Measurements from ENCODE around the gene SULT1C4.

The SULT1C4 gene

DNA sequence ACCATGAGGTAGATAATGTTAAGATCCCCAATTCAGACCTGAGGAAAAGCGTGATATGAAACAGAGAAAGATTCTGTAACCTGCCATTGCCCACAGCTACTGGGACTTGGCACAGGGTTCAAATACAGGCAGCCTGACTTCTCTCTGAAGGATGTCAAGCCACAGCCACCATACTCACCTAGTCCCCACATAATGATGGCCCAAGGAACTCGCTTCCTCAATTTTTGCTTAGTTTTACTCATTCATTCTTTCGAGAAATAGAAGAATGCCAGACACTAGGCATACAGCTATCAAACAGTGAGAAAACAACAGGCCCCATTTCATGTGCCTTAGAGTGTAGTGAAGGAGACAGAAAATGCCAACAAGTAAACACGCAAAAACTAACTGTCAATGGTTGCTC lies 980 bp upstream of the SULT1C4 start:
- TF ChIP-seq ZFX (IDR thresholded peaks at IDR 0.05; ENCODE audit: borderline replicate concordance) = no peak
- TF ChIP-seq, protein P1, sequence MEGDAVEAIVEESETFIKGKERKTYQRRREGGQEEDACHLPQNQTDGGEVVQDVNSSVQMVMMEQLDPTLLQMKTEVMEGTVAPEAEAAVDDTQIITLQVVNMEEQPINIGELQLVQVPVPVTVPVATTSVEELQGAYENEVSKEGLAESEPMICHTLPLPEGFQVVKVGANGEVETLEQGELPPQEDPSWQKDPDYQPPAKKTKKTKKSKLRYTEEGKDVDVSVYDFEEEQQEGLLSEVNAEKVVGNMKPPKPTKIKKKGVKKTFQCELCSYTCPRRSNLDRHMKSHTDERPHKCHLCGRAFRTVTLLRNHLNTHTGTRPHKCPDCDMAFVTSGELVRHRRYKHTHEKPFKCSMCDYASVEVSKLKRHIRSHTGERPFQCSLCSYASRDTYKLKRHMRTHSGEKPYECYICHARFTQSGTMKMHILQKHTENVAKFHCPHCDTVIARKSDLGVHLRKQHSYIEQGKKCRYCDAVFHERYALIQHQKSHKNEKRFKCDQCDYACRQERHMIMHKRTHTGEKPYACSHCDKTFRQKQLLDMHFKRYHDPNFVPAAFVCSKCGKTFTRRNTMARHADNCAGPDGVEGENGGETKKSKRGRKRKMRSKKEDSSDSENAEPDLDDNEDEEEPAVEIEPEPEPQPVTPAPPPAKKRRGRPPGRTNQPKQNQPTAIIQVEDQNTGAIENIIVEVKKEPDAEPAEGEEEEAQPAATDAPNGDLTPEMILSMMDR (IDR thresholded peaks at IDR 0.05) = no peak
- H3K27ac ChIP-seq = no peak overlapping the region

DNA sequence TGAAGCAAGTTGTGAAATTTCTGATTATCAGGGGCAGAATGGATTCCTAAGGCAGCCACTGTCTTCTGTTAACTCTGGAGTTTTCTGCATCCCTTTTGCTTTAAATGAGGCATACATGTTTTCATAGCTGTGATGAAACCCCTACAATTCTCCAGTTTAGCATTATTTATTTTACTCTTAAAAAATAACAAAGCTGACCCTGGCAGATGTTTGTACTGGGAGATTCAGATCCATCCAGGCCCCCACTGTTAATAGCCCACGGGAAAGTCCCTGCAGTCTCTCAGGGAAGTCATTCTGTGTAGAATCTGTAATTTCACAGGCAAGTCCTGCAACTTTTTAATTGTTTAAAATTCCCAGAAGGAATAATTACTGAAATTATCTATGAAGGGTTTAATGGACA lies 353 bp upstream of the SULT1C4 start:
- TF ChIP-seq ZFX (IDR thresholded peaks at IDR 0.05; ENCODE audit: borderline replicate concordance) = no peak
- TF ChIP-seq, protein P1 (IDR thresholded peaks at IDR 0.05) = no peak
- H3K27ac ChIP-seq = no peak overlapping the region

DNA sequence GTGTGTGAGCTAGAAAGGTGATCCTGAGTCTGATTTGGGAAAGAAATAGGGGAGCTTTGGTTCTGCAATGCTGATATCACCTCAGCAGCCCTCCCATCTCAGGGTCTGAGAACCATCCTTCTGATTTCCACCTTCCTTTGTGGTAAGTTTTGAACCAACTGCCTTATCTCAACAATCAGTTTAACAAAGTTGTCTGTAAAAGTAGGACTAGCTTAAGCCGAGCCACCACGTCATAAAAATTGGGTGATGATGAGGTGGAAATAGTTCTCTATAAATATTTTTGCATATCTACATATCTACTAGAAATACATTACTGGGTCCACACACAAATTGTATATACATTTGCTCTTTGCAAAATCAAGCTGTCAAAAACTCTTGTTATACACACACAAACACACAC lies 1.1 kb downstream of the SULT1C4 start:
- TF ChIP-seq, protein P1 (IDR thresholded peaks at IDR 0.05) = no peak
- no peak for TF ChIP-seq ZFX (IDR thresholded peaks at IDR 0.05; ENCODE audit: borderline replicate concordance)
- no peak overlapping the region for H3K27ac ChIP-seq

DNA sequence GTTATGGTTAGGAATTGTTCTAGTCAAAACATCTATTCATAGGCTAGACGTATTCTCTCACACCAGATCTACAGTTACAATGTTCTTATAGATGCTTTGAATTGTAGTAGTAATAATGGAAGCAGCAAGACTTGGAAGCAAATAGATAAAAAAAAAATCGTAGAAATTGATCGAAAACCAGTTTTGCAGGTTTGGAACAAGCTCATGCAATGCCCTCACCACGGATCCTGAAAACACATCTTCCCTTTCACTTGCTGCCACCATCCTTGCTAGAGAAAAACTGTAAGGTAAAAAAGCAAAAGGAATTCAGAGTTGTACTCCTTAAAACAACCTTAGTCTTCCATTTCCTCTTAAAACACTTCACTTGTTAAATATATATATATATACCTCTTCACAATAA lies 4.4 kb downstream of the SULT1C4 start:
- TF ChIP-seq ZFX (IDR thresholded peaks at IDR 0.05; ENCODE audit: borderline replicate concordance) = no peak
- TF ChIP-seq, protein P1 (IDR thresholded peaks at IDR 0.05) = no peak
- no peak overlapping the region for H3K27ac ChIP-seq

DNA sequence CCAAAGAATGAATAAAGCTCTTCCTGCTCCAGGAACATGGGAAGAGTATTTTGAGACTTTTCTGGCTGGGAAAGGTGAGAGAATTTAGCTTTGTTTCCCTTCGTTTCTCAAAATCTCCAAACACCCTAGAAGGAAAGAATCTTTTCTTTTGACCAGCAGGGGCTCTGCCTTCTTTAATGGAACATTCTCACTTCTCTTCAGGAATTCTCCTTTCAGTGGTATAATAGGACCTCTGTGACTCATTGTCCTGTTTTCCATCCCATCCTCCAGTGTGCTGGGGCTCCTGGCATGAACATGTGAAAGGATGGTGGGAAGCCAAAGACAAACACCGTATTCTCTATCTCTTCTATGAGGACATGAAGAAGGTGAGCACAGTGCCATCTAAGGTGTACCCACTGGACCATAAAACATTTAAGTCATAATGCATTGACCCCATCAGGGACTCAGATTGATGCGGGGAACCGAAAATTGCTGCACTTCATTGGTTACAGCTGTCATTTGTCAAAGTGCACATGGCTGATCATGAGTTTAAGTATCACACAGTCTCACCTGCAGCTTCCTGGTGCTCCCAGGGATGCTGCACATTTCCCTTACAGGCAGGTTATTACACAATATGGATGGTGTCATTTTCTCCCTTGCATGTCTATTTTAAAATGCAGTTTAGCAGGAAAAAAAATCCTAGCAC lies 5.5 kb downstream of the SULT1C4 start:
- H3K27ac ChIP-seq = no peak overlapping the region
- TF ChIP-seq, protein P1 (IDR thresholded peaks at IDR 0.05) = no peak
- TF ChIP-seq ZFX (IDR thresholded peaks at IDR 0.05; ENCODE audit: borderline replicate concordance) = no peak

DNA sequence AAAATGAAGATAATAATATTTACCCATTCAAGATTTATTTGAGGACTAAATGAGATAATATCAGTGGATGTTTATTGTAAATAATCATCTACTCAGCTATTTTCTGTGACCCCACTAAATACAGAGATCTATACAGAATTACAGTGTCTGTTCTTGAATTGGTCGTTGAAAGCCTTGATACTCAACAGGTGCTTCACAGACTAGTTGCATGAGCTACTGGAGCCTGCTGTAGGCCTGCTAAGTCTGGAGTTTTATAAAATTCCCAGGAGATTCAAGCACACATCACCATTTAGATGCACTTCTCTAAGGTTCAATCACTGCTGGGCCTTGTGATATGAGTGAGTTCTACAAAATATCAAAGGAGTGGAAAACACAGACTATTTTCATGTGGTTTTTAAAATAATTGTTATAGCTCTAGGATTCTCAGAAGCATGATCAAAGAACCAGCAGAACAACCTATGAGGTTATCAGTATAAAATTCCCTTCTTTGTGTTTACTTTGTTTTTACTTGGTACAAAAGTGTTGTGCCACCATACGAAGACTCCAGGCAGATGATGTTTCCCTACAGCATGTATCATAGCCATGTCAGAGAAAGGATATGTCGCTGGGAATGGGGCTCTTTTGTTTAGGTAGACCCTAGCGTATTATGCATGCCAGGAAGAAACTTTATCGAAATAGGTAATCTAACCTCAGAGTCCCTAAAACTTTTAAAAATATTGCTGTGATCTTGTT lies 7.1 kb downstream of the SULT1C4 start:
- H3K27ac ChIP-seq = no peak overlapping the region
- TF ChIP-seq, protein P1 (IDR thresholded peaks at IDR 0.05) = no peak
- TF ChIP-seq ZFX (IDR thresholded peaks at IDR 0.05; ENCODE audit: borderline replicate concordance) = no peak

DNA sequence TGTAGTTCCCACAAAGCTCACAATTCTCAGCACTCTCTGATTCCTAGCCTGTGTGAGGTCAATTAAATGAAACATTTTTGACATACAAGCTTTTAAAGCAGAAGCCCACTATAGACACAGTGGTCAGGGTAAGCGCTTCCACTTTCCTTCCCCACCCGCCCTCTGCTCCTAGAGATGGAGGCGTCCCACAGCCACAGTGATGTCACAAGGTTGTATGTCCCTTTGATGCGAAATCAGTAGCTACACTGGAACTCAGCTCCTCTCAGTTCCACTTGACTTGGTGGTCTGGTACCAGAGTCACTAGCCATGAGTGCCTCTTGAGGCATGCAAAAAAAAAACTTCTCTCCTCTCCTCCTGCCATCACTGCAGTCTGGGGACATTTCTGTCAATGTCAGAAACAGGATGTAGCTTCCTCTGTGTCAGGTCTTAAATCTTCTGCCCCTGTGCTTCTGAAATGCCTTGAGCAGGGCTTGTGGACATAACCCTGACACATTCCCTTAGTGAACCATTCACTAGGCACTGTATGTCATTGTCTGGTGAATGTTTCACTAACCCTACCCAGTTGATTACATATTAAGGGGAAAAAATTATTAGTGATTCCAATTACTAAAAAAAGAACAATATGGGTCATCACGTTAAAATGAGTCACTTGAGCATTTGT lies 7.8 kb downstream of the SULT1C4 start:
- no peak overlapping the region for H3K27ac ChIP-seq
- TF ChIP-seq, protein P1 (IDR thresholded peaks at IDR 0.05) = no peak
- TF ChIP-seq ZFX (IDR thresholded peaks at IDR 0.05; ENCODE audit: borderline replicate concordance) = no peak

Measured in 22Rv1 (cell line).